ENCODE measurements around the gene UIMC1. TPM values are rescaled to one million over a fixed set of nuclear protein-coding genes. Genes with fewer than 3 reads are reported as not detected.
A peak's percentile ranks its signal among the peaks of the same experiment; 100 is the strongest.

Gene UIMC1
- total RNA-seq, 1 experiment from 2014 or later = 20.7 TPM

DNA sequence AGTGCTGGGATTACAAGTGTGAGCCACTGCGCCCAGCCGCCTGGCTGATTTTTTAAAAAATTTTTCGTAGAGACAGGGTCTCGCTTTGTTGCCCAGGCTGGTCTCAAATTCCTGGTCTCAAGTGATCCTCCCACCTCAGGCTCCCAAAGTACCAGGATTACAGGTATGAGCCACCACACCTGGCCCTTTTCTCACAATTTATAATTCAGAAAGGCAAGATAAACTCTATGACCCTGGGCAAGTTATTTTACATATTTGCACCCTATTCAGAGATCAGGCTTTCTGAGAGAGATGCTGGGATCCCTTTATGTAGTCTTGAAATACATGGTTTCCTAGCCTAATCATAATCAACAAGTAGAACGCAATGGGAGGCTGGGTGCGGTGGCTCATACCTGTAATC lies 36.5 kb upstream of the UIMC1 start:
- no peak overlapping the region for H2AFZ ChIP-seq (ENCODE audit: low read length)
- no peaks in the 10 kb centered on the region for H3K9me2 ChIP-seq (replicated peaks; ENCODE audit: low read length)
- H3K36me3 ChIP-seq (ENCODE audit: low read depth, low read length) = peaks cover 38% of the 10 kb centered on the region
- H3K27ac ChIP-seq (ENCODE audit: low read length) = no peak overlapping the region
- ATAC-seq = no peak
- CTCF ChIA-PET = no interaction called here
- no peak for DNase-seq
- no peaks in the 10 kb centered on the region for H3K27me3 ChIP-seq (ENCODE audit: low read length)
- H3K79me2 ChIP-seq (ENCODE audit: low read length) = 0 out of 2 replicates have a peak, but pooled peaks cover 6% of the 10 kb centered on the region
- no peak overlapping the region for H3K9ac ChIP-seq (ENCODE audit: low read length)
- H4K20me1 ChIP-seq (ENCODE audit: low read length) = no peaks in the 10 kb centered on the region
- H3K4me2 ChIP-seq (ENCODE audit: low read length) = no peak overlapping the region
- H3K9me3 ChIP-seq (ENCODE audit: low read length) = no peaks in the 10 kb centered on the region
- H3K4me3 ChIP-seq (ENCODE audit: low read length) = no peak overlapping the region
- intact Hi-C loops (cut with micrococcal nuclease) = no loop called here
- no TSS peak for BruUV-seq (replicated peaks)
- no peaks in the 10 kb centered on the region for H3F3A ChIP-seq (ENCODE audit: low read length, unreplicated experiment)
- H3K4me1 ChIP-seq (ENCODE audit: insufficient read depth, low read length) = no peaks in the 10 kb centered on the region
- TF ChIP-seq EZH2phosphoT487 (IDR thresholded peaks at IDR 0.05; ENCODE audit: borderline replicate concordance, low read length) (no peak), EZH2 (IDR thresholded peaks at IDR 0.05; ENCODE audit: low read length, unreplicated experiment) (no peak)
- TF ChIP-seq, protein P1, sequence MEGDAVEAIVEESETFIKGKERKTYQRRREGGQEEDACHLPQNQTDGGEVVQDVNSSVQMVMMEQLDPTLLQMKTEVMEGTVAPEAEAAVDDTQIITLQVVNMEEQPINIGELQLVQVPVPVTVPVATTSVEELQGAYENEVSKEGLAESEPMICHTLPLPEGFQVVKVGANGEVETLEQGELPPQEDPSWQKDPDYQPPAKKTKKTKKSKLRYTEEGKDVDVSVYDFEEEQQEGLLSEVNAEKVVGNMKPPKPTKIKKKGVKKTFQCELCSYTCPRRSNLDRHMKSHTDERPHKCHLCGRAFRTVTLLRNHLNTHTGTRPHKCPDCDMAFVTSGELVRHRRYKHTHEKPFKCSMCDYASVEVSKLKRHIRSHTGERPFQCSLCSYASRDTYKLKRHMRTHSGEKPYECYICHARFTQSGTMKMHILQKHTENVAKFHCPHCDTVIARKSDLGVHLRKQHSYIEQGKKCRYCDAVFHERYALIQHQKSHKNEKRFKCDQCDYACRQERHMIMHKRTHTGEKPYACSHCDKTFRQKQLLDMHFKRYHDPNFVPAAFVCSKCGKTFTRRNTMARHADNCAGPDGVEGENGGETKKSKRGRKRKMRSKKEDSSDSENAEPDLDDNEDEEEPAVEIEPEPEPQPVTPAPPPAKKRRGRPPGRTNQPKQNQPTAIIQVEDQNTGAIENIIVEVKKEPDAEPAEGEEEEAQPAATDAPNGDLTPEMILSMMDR (conservative IDR thresholded peaks at IDR 0.05; ENCODE audit: low read depth, low read length) = no peak
- POLR2A ChIA-PET (ENCODE audit: unreplicated experiment) = no interaction called here

DNA sequence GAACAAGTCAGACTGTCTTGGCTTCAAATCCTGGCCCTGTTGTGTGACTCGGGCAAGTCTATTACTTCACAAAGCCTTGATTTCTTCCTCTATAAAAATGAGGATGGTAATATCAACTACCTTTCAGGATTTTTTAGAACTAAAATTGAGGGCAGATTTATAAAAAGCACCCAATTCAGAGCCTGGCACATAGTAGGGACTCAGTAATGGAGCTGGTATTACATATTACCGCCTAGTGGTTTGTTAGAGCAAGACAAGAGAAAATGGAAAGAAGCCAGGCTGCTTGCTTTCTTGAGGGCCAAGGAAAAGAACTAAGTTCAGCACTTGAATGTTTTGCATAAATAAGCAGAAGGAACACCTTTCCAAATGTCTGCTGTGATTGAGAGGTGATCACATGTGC lies 35.4 kb upstream of the UIMC1 start:
- Histone ChIP-seq H3K4me3 (ENCODE audit: low read length) (no peak overlapping the region), H2AFZ (ENCODE audit: low read length) (no peak overlapping the region), H4K20me1 (ENCODE audit: low read length) (no peaks in the 10 kb centered on the region), H3K36me3 (ENCODE audit: low read depth, low read length) (peaks cover 31% of the 10 kb centered on the region), H3K9me3 (ENCODE audit: low read length) (no peaks in the 10 kb centered on the region), H3K79me2 (ENCODE audit: low read length) (peaks cover 16% of the 10 kb centered on the region), H3K9ac (ENCODE audit: low read length) (no peak overlapping the region), H3K4me2 (ENCODE audit: low read length) (no peak overlapping the region), H3K9me2 (replicated peaks; ENCODE audit: low read length) (no peaks in the 10 kb centered on the region), H3K4me1 (ENCODE audit: insufficient read depth, low read length) (no peaks in the 10 kb centered on the region), H3K27me3 (ENCODE audit: low read length) (no peaks in the 10 kb centered on the region), H3F3A (ENCODE audit: low read length, unreplicated experiment) (no peaks in the 10 kb centered on the region), H3K27ac (ENCODE audit: low read length) (no peak overlapping the region)
- BruUV-seq (replicated peaks) = no TSS peak
- ChIA-PET POLR2A (ENCODE audit: unreplicated experiment) (no interaction called here), CTCF (no interaction called here)
- TF ChIP-seq EZH2phosphoT487 (IDR thresholded peaks at IDR 0.05; ENCODE audit: borderline replicate concordance, low read length) (no peak), EZH2 (IDR thresholded peaks at IDR 0.05; ENCODE audit: low read length, unreplicated experiment) (no peak)
- TF ChIP-seq, protein P1 (conservative IDR thresholded peaks at IDR 0.05; ENCODE audit: low read depth, low read length) = no peak; the same call in 1 of the 2 replicates
- no peak for ATAC-seq
- no peak for DNase-seq
- intact Hi-C loops (cut with micrococcal nuclease) = no loop called here

DNA sequence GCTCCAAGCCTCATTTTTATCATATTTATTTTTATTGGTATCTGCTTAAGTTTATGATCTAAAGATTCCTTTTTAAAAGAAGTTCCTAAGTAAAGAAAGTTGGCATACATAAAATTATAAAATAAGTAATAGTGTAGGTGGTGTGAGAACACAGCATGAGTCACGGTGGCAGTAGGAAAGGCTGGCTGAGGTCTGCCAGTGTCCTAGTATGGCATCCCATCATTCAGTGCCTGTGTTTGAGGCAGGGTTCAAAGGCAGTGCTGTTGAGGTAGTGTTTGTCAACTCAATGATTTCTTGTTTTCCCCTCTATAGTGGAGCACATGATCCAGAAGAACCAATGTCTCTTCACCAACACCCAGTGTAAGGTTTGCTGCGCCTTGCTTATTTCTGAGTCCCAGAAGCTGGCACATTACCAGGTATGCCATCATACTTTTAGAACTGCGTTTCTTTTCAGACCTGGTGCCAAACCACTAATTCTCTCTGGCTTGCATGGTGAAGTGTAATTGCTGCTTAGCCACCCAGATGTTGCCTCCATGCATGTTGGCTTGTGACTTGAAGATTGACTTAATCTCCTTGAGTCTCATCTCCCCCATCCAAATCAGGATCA lies 34.3 kb upstream of the UIMC1 start:
- H4K20me1 ChIP-seq (ENCODE audit: low read length) = no peaks in the 10 kb centered on the region
- intact Hi-C loops (cut with micrococcal nuclease) = no loop called here
- TF ChIP-seq EZH2 (IDR thresholded peaks at IDR 0.05; ENCODE audit: low read length, unreplicated experiment) (no peak), EZH2phosphoT487 (IDR thresholded peaks at IDR 0.05; ENCODE audit: borderline replicate concordance, low read length) (no peak)
- TF ChIP-seq, protein P1 (conservative IDR thresholded peaks at IDR 0.05; ENCODE audit: low read depth, low read length) = no peak
- DNase-seq (no peak), ATAC-seq (peak; percentile 63)
- H3K27ac ChIP-seq (ENCODE audit: low read length) = no peak overlapping the region
- no peak overlapping the region for H2AFZ ChIP-seq (ENCODE audit: low read length)
- no peaks in the 10 kb centered on the region for H3K9me3 ChIP-seq (ENCODE audit: low read length)
- no peaks in the 10 kb centered on the region for H3K4me1 ChIP-seq (ENCODE audit: insufficient read depth, low read length)
- CTCF ChIA-PET = no interaction called here
- no peak overlapping the region for H3K4me3 ChIP-seq (ENCODE audit: low read length)
- H3K79me2 ChIP-seq (ENCODE audit: low read length) = peaks cover 26% of the 10 kb centered on the region
- no peaks in the 10 kb centered on the region for H3K9me2 ChIP-seq (replicated peaks; ENCODE audit: low read length)
- peaks cover 24% of the 10 kb centered on the region for H3K36me3 ChIP-seq (ENCODE audit: low read depth, low read length)
- POLR2A ChIA-PET (ENCODE audit: unreplicated experiment) = no interaction called here
- no TSS peak for BruUV-seq (replicated peaks)
- no peaks in the 10 kb centered on the region for H3F3A ChIP-seq (ENCODE audit: low read length, unreplicated experiment)
- H3K27me3 ChIP-seq (ENCODE audit: low read length) = no peaks in the 10 kb centered on the region
- no peak overlapping the region for H3K4me2 ChIP-seq (ENCODE audit: low read length)
- no peak overlapping the region for H3K9ac ChIP-seq (ENCODE audit: low read length)

Measured in PC-3 (cell line).